Right cardiac atrium (tissue), 5 donors: ENCODE results near the gene SLC16A6. TPM values are rescaled to one million over a fixed set of nuclear protein-coding genes. Genes with fewer than 3 reads are reported as not detected.
A peak's percentile ranks its signal among the peaks of the same experiment; 100 is the strongest.
"Not testable (repeated sequence)": the region's sequence is repeated elsewhere in the genome, so short reads cannot be mapped to it uniquely, and the experiment has no call there.

Experiments used
- ATAC-seq, 2 donors: fragments of 200-7000 bp; cut with Tn5 transposase; one replicate each; pipeline versions ENCODE4 v1.8.0 to v1.9.1; 2020; ENCODE audit warnings: moderate library complexity in 2 of 2, mild to moderate bottlenecking in 1 of 2
- DNase-seq, 3 donors: peaks; one replicate each; pipeline ENCODE4 v3.0.0-alpha.2; 2020
- H3K27ac ChIP-seq: one replicate; pipeline ENCODE4 v1.5.1; 2013; ENCODE audit warnings: mild to moderate bottlenecking, low read length, control low read depth, moderate library complexity
- H3K27me3 ChIP-seq: one replicate; pipeline ENCODE4 v1.6.1; 2013; ENCODE audit not compliant: control insufficient read depth, insufficient read depth
- H3K4me1 ChIP-seq: one replicate; pipeline ENCODE4 v1.6.1; 2013; ENCODE audit warnings: low read length; ENCODE audit not compliant: control insufficient read depth, insufficient read depth
- H3K4me3 ChIP-seq: one replicate; pipeline ENCODE4 v1.5.1; 2013; ENCODE audit warnings: low read length, control low read depth
- H3K9me3 ChIP-seq: one replicate; pipeline ENCODE4 v1.6.1; 2013; ENCODE audit warnings: low read length; ENCODE audit not compliant: control insufficient read depth
- WGBS: extraction: QIAGEN DNeasy Blood & Tissue Kit; methylation state at CpG from one replicate; pipeline ENCODE4 v1.1.7; 2013; 5-methylcytosine and 5-hydroxymethylcytosine counted together
- intact Hi-C, 4 donors: fragments of 100-400 bp; cut with DNase I; formaldehyde crosslinking; loops; one replicate each; pipeline versions ENCODE4 v1.11.0 to v1.14.0; 2022 to 2023
- polyA plus RNA-seq: library from polyadenylated mRNA; stranded (reverse); fragments of 200-250 nt; gene quantifications from one replicate; pipeline ENCODE4 v1.2.3, GENCODE V29; 2013
- total RNA-seq, 4 donors: library from RNA; stranded (reverse); fragmentation: NEBNext Ultra II Directional; extraction: Animal tissue kit (Norgen Biotek cat#: 25700); gene quantifications; one replicate each; pipeline ENCODE4 v1.2.1, GENCODE V29; 2021
- donor health status: healthy with polysubstance abuse.
- donor health status: DM: no; HTN: yes; CAD: no.
- donor health status: DM: no; HTN: no; CAD: no.
- donor health status: DM: no; HTN: yes; CAD: no; lungs with severe emphysema.
- donor health status: DM: yes; HTN: yes; CAD: no.

SLC16A6 gene
- total and polyA plus RNA-seq, 5 donors: 0.21 to 0.86 (median 0.37) TPM

- Histone ChIP-seq H3K4me1 (peaks cover 4% of the 10 kb centered on the region), H3K4me3 (no peak overlapping the region), H3K9me3 (no peaks in the 10 kb centered on the region), H3K27me3 (no peaks in the 10 kb centered on the region), H3K27ac (no peak overlapping the region)
- intact Hi-C loops: no loop called here
- DNase-seq (no peak), ATAC-seq (no peak)
- 95% methylated on average over 1 of the region's 1 CpG for WGBS
Observed at GRCh38 chr17:68231541-68231940, 59.4 kb downstream of the SLC16A6 start.

GRCh38 chr17:68231131-68231530 lies 59.8 kb downstream of the SLC16A6 start:
- ATAC-seq, H3K27ac ChIP-seq, intact Hi-C loops, H3K4me3 ChIP-seq, DNase-seq, H3K4me1 ChIP-seq, H3K9me3 ChIP-seq, H3K27me3 ChIP-seq: not testable (repeated sequence)
- 97% methylated on average over 4 of the region's 4 CpGs for WGBS

GRCh38 chr17:68229619-68230018 lies 61.3 kb downstream of the SLC16A6 start:
- intact Hi-C loops: no loop called here
- Histone ChIP-seq H3K9me3 (no peaks in the 10 kb centered on the region), H3K4me3 (no peak overlapping the region), H3K27me3 (no peaks in the 10 kb centered on the region), H3K27ac (peak overlapping the region; percentile 3), H3K4me1 (peaks cover 4% of the 10 kb centered on the region)
- DNase-seq (no peak), ATAC-seq (no peak)
- WGBS: 87% methylated on average over 8 of the region's 8 CpGs

- intact Hi-C loops: no loop called here
- ATAC-seq: peak; percentile 30 to 31
- no peaks in the 10 kb centered on the region for H3K27me3 ChIP-seq
- no peak overlapping the region for H3K27ac ChIP-seq
- H3K4me3 ChIP-seq: no peak overlapping the region
- H3K4me1 ChIP-seq: peaks cover 2% of the 10 kb centered on the region
- 83% methylated on average over 17 of the region's 17 CpGs for WGBS
- DNase-seq: peak in 1 of 3 donors; percentile 50
- no peaks in the 10 kb centered on the region for H3K9me3 ChIP-seq
Observed at GRCh38 chr17:68228817-68229570, 61.9 kb downstream of the SLC16A6 start.

GRCh38 chr17:68228039-68228680 lies 62.8 kb downstream of the SLC16A6 start:
- H3K4me3 ChIP-seq, intact Hi-C loops, H3K4me1 ChIP-seq, H3K9me3 ChIP-seq, H3K27ac ChIP-seq, DNase-seq, H3K27me3 ChIP-seq: not testable (repeated sequence)
- WGBS: 82% methylated on average over 9 of the region's 9 CpGs
- peak in 1 of 2 donors; percentile 9 for ATAC-seq

- intact Hi-C loops, H3K4me1 ChIP-seq, ATAC-seq, H3K27ac ChIP-seq, H3K4me3 ChIP-seq, DNase-seq, H3K9me3 ChIP-seq, H3K27me3 ChIP-seq: not testable (repeated sequence)
- WGBS: 84% methylated on average over 4 of the region's 4 CpGs
Observed at GRCh38 chr17:68225055-68225454, 65.9 kb downstream of the SLC16A6 start.

GRCh38 chr17:68222606-68223005 lies 68.3 kb downstream of the SLC16A6 start:
- no peaks in the 10 kb centered on the region for H3K4me1 ChIP-seq
- H3K27me3 ChIP-seq: no peaks in the 10 kb centered on the region
- no peaks in the 10 kb centered on the region for H3K9me3 ChIP-seq
- WGBS: 93% methylated on average over 8 of the region's 8 CpGs
- intact Hi-C loops: no loop called here
- ATAC-seq: no peak
- H3K27ac ChIP-seq: no peak overlapping the region
- no peak for DNase-seq
- H3K4me3 ChIP-seq: no peak overlapping the region

- Histone ChIP-seq H3K27ac (no peak overlapping the region), H3K4me1 (no peaks in the 10 kb centered on the region), H3K9me3 (no peaks in the 10 kb centered on the region), H3K4me3 (no peak overlapping the region), H3K27me3 (no peaks in the 10 kb centered on the region)
- intact Hi-C loops: no loop called here
- DNase-seq (no peak), ATAC-seq (no peak)
- WGBS: 90% methylated on average over 4 of the region's 4 CpGs
Observed at GRCh38 chr17:68221786-68222185, 69.1 kb downstream of the SLC16A6 start.

- H3K27ac ChIP-seq, H3K27me3 ChIP-seq, ATAC-seq, intact Hi-C loops, H3K9me3 ChIP-seq, H3K4me1 ChIP-seq, DNase-seq, H3K4me3 ChIP-seq: not testable (repeated sequence)
- WGBS: 92% methylated on average over 12 of the region's 12 CpGs
Observed at GRCh38 chr17:68220786-68221185, 70.1 kb downstream of the SLC16A6 start.

GRCh38 chr17:68220186-68220585 lies 70.7 kb downstream of the SLC16A6 start:
- ATAC-seq, intact Hi-C loops, H3K4me1 ChIP-seq, H3K27ac ChIP-seq, H3K27me3 ChIP-seq, H3K4me3 ChIP-seq, H3K9me3 ChIP-seq, DNase-seq: not testable (repeated sequence)
- 98% methylated on average over 2 of the region's 2 CpGs for WGBS

GRCh38 chr17:68219429-68219828 lies 71.5 kb downstream of the SLC16A6 start:
- ATAC-seq, H3K27me3 ChIP-seq, H3K27ac ChIP-seq, H3K4me3 ChIP-seq, intact Hi-C loops, DNase-seq, H3K4me1 ChIP-seq, H3K9me3 ChIP-seq: not testable (repeated sequence)
- WGBS: 97% methylated on average over 5 of the region's 5 CpGs
